SK-N-SH treated with all-trans-retinoic acid at 6 μM for 48 hours (cell line): ENCODE measurements around the gene CYP26A1.

Source experiments
- BACH2 ChIP-seq: fragments of 250-450 bp; sonication (Bioruptor Pico); IDR thresholded peaks from 2 replicates; pipeline ENCODE4 v1.9.0; 2021; ENCODE audit warnings: mild to moderate bottlenecking, borderline replicate concordance
- POU6F1 ChIP-seq: fragments of 250-450 bp; sonication (Bioruptor Pico); IDR thresholded peaks from 2 replicates; pipeline ENCODE4 v1.8.0; 2021; ENCODE audit warnings: low read depth, mild to moderate bottlenecking, moderate library complexity, borderline replicate concordance
- RARB ChIP-seq: fragments of 250-450 bp; sonication (Bioruptor Pico); IDR thresholded peaks from 2 replicates; pipeline ENCODE4 v1.8.0; 2021; ENCODE audit warnings: mild to moderate bottlenecking, moderate library complexity
- TOX ChIP-seq: fragments of 250-450 bp; sonication (Bioruptor Pico); IDR thresholded peaks from 2 replicates; pipeline ENCODE4 v1.8.0; 2021; ENCODE audit warnings: mild to moderate bottlenecking, moderate library complexity, borderline replicate concordance
- ZFP30 ChIP-seq: fragments of 450-650 bp; formaldehyde crosslinking; IDR thresholded peaks from 2 replicates; pipeline ENCODE4 v1.5.0; 2022; ENCODE audit warnings: mild to moderate bottlenecking, moderate library complexity
- ZNF565 ChIP-seq: fragments of 450-650 bp; formaldehyde crosslinking; conservative IDR thresholded peaks from 2 replicates; pipeline ENCODE4 v1.5.0; 2020; ENCODE audit warnings: low read depth, mild to moderate bottlenecking, moderate library complexity
- ZNF8 ChIP-seq: fragments of 450-650 bp; formaldehyde crosslinking; IDR thresholded peaks from 2 replicates; pipeline ENCODE4 v1.5.0; 2020; ENCODE audit warnings: mild to moderate bottlenecking, moderate library complexity

DNA sequence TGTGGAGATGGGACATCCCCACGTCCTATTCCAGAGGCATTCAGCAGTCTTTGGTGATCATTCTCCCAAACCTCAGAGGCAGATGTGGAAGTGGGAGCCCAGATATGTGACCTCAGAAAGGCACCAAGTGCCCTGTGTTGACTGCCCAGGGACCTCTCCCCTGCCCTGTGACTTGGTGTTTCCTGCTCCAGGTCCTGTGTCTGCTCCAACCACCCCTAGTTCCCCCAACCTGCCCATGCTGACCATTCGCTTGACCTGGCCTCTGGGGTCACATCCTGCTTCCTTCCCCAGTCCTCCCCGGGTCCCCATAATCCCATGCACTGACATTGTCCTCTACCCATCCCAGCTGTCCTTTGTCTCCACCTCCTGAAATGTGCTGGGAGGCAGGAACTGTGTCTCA lies 7.6 kb downstream of the CYP26A1 start:
- TF ChIP-seq ZFP30 (CRISPR knock-in tag) (no peak), ZNF565 (CRISPR knock-in tag) (no peak), BACH2 (CRISPR knock-in tag) (no peak), ZNF8 (CRISPR knock-in tag) (no peak), TOX (CRISPR knock-in tag) (no peak), RARB (CRISPR knock-in tag) (no peak), POU6F1 (CRISPR knock-in tag) (no peak)
